Measurements from ENCODE around the gene SAFB. TPM values are rescaled to one million over a fixed set of nuclear protein-coding genes. Genes with fewer than 3 reads are reported as not detected.

SAFB gene
- total RNA-seq, 1 experiment from 2014 or later: 83.0 TPM

DNA sequence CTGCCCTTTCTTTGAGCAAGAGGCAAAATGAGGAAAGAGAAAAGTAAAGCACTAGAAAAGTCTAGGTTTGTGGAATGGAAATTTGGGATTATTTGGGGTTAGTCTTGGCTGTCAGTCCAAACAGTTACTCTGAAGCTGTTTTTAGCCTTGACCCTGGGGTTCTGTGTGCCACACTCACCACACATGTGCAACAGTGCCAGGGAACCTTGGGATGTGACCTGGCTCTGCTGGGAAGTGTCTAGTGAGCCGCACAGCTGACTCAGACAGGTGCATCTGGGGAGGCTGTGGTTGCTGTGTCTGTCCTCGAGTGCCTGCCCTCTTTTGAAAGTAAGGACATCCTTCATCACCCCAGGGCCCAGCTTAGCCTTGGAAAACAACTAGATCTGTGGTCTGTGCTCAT, 41.6 kb downstream of the SAFB start:
- POLR2A ChIA-PET: no interaction called here

DNA sequence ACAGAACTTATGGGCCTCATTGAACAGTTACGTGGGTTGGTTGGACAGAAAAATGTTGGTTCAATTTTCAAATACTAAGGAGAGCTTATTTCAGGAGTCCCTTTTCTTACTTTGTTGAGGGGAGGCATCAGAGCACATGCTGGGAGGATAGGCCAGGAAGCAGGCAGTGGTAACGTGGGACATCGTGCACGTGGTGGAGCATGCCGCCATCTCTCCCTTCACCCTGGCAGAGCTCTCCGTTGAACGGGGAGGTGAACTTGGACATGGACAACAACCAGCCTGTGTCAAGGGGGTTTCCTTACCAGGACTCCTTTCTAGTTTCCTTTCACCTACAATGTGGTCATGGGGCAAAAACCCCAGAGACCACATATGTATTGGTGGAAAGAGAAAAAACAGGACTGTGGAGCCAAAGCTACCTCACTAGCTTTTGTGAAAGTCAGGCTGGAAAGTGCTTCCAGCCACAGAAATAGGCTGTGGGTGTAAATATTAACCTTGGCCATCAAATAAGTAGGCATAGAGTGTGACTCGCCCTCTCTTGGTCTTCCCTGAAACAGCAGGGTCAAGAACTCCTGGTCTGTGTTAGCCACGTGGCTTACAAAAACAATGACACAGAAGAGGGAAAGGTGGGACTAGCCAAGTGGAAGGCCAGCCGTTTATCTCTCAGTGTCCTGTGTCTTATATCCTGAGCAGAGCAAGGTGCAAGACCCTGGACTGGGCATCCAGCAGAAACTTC, 43.1 kb downstream of the SAFB start:
- intact Hi-C loops (cut with micrococcal nuclease; ENCODE audit: unreplicated experiment) (no loop called here), in situ Hi-C loops (cut with HindIII; ENCODE audit: low pct_unique_long_range_greater_than_20kb, low sequenced_read_pairs) (no loop called here)
- DNase-seq (ENCODE audit: low read depth, low spot score) (no peak), ATAC-seq (0 out of 2 replicates have a peak, but pooled peaks have one; percentile 59)
- TF ChIP-seq POLR2AphosphoS5 (IDR thresholded peaks at IDR 0.05; ENCODE audit: low read depth, low read length) (no peak), TCF7L2 (IDR thresholded peaks at IDR 0.05; ENCODE audit: low read depth, low read length) (no peak), SIN3A (IDR thresholded peaks at IDR 0.05; ENCODE audit: borderline replicate concordance, insufficient read depth, low read depth, low read length) (no peak)
- TF ChIP-seq, protein P1, sequence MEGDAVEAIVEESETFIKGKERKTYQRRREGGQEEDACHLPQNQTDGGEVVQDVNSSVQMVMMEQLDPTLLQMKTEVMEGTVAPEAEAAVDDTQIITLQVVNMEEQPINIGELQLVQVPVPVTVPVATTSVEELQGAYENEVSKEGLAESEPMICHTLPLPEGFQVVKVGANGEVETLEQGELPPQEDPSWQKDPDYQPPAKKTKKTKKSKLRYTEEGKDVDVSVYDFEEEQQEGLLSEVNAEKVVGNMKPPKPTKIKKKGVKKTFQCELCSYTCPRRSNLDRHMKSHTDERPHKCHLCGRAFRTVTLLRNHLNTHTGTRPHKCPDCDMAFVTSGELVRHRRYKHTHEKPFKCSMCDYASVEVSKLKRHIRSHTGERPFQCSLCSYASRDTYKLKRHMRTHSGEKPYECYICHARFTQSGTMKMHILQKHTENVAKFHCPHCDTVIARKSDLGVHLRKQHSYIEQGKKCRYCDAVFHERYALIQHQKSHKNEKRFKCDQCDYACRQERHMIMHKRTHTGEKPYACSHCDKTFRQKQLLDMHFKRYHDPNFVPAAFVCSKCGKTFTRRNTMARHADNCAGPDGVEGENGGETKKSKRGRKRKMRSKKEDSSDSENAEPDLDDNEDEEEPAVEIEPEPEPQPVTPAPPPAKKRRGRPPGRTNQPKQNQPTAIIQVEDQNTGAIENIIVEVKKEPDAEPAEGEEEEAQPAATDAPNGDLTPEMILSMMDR (IDR thresholded peaks at IDR 0.05): no peak
- TF ChIP-seq, protein P2, sequence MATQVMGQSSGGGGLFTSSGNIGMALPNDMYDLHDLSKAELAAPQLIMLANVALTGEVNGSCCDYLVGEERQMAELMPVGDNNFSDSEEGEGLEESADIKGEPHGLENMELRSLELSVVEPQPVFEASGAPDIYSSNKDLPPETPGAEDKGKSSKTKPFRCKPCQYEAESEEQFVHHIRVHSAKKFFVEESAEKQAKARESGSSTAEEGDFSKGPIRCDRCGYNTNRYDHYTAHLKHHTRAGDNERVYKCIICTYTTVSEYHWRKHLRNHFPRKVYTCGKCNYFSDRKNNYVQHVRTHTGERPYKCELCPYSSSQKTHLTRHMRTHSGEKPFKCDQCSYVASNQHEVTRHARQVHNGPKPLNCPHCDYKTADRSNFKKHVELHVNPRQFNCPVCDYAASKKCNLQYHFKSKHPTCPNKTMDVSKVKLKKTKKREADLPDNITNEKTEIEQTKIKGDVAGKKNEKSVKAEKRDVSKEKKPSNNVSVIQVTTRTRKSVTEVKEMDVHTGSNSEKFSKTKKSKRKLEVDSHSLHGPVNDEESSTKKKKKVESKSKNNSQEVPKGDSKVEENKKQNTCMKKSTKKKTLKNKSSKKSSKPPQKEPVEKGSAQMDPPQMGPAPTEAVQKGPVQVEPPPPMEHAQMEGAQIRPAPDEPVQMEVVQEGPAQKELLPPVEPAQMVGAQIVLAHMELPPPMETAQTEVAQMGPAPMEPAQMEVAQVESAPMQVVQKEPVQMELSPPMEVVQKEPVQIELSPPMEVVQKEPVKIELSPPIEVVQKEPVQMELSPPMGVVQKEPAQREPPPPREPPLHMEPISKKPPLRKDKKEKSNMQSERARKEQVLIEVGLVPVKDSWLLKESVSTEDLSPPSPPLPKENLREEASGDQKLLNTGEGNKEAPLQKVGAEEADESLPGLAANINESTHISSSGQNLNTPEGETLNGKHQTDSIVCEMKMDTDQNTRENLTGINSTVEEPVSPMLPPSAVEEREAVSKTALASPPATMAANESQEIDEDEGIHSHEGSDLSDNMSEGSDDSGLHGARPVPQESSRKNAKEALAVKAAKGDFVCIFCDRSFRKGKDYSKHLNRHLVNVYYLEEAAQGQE (IDR thresholded peaks at IDR 0.05; ENCODE audit: insufficient read depth in 1 of 2, low read depth in 2 of 2, low read length in 1 of 2): no peak
- Histone ChIP-seq H3K36me3 (ENCODE audit: control insufficient read depth, insufficient read depth, low read length) (peaks cover 12% of the 10 kb centered on the region), H3K4me3 (ENCODE audit: low read depth in 2 of 2, low read length in 2 of 2) (no peak overlapping the region), H3K9me3 (ENCODE audit: control insufficient read depth, insufficient read depth, low read depth, low read length) (no peaks in the 10 kb centered on the region), H3K27me3 (ENCODE audit: control insufficient read depth, insufficient read depth, low read length) (no peaks in the 10 kb centered on the region), H3K27ac (ENCODE audit: low read length) (no peak overlapping the region), H3K4me1 (ENCODE audit: control insufficient read depth, insufficient read depth, low read length) (no peaks in the 10 kb centered on the region)
- ChIA-PET CTCF (interaction anchor here (0.9 kb wide), 1 partner anchor 23 kb away, joined by 3 read pairs; no protein-coding TSS in a partner anchor), POLR2A (interaction anchor here (0.6 kb wide), 1 partner anchor 9 kb away, joined by 3 read pairs; no protein-coding TSS in a partner anchor)
- no TSS peak for BruUV-seq (replicated peaks)

More for the DNA sequence above, 41.6 kb downstream of the SAFB start:
- H3K9me3 ChIP-seq (ENCODE audit: control insufficient read depth, insufficient read depth, low read depth, low read length): no peaks in the 10 kb centered on the region
- H3K4me1 ChIP-seq (ENCODE audit: control insufficient read depth, insufficient read depth, low read length): no peaks in the 10 kb centered on the region
- DNase-seq (ENCODE audit: low read depth, low spot score): no peak
- intact Hi-C loops (cut with micrococcal nuclease; ENCODE audit: unreplicated experiment): no loop called here
- TF ChIP-seq POLR2AphosphoS5 (IDR thresholded peaks at IDR 0.05; ENCODE audit: low read depth, low read length) (no peak), TCF7L2 (IDR thresholded peaks at IDR 0.05; ENCODE audit: low read depth, low read length) (no peak), SIN3A (IDR thresholded peaks at IDR 0.05; ENCODE audit: borderline replicate concordance, insufficient read depth, low read depth, low read length) (no peak)
- TF ChIP-seq, protein P1 (IDR thresholded peaks at IDR 0.05): no peak
- TF ChIP-seq, protein P2 (IDR thresholded peaks at IDR 0.05; ENCODE audit: insufficient read depth in 1 of 2, low read depth in 2 of 2, low read length in 1 of 2): no peak
- peaks cover 12% of the 10 kb centered on the region for H3K36me3 ChIP-seq (ENCODE audit: control insufficient read depth, insufficient read depth, low read length)
- CTCF ChIA-PET: interaction anchor here (0.5 kb wide), 1 partner anchor 1017 kb away, joined by 6 read pairs; no protein-coding TSS in a partner anchor
- H3K4me3 ChIP-seq (ENCODE audit: low read depth in 2 of 2, low read length in 2 of 2): no peak overlapping the region
- no peak for ATAC-seq
- BruUV-seq (replicated peaks): no TSS peak
- H3K27ac ChIP-seq (ENCODE audit: low read length): no peak overlapping the region
- H3K27me3 ChIP-seq (ENCODE audit: control insufficient read depth, insufficient read depth, low read length): no peaks in the 10 kb centered on the region
- in situ Hi-C loops (cut with HindIII; ENCODE audit: low pct_unique_long_range_greater_than_20kb, low sequenced_read_pairs): no loop called here

Data from Panc1 (cell line).